GM18499 (cell line): ENCODE measurements around the gene RBFOX2.
"Not testable (repeated sequence)": the region's sequence is repeated elsewhere in the genome, so short reads cannot be mapped to it uniquely, and the experiment has no call there.

Experiments
- ATAC-seq: cut with Tn5 transposase; IDR thresholded peaks from one replicate; pipeline ENCODE4 v1.9.1; 2021; ENCODE audit warnings: moderate number of reproducible peaks; ENCODE audit not compliant: insufficient read depth, unreplicated experiment

The RBFOX2 gene

DNA sequence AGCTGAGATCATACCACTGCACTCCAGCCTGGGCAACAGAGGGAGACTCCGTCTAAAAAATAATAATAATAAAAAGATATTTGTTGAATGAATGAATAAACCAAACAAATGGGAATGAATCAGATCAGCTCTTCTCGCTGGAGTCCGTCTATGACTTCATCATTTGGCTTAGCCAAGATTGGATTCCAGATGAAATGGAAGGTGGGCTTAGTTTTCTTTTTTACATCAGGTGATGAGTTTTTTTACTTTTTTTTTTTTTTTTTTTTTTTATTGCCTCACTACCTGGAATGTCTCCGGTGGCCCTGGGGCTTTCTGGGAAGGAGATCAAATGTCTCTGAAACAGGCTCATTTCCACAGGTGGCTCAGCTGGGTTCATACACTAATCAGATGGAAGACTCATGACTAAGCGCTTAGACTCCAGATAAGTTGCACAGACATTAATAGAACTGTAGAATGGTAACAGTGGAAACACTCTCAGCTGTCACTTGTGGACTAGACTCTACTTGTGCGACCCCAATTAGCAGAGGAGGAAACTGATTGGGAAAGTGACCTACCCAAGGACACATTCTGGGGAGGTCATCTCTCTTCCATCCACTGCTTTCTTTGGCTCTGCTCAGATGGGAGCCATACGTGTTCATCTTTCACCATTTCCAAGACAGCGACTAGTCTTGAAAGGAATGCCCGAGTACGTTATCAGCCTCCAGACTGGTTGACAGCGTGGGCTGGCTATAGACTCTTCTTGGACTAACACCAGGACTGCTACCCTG, 20.5 kb upstream of the RBFOX2 start:
- ATAC-seq = no peak

DNA sequence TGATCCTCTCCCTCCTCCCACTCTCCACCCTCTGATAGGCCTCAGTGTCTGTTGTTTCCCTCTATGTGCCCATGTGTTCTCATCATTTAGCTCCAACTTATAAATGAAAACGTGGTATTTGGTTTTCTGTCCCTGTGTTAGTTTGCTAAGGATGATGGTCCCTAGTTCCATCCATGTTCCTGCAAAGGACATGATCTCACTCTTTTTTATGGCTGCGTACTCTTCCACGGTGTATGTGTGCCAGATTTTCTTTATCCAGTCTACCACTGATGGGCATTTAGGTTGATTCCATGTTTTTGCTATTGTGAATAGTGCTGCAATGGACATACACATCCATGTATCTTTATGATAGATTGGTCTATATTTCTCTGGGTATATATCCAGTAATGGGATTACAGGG, 15.9 kb upstream of the RBFOX2 start:
- ATAC-seq = not testable (repeated sequence)

GRCh38 chr22:36042240-36042639, 13.6 kb upstream of the RBFOX2 start:
- ATAC-seq = no peak

DNA sequence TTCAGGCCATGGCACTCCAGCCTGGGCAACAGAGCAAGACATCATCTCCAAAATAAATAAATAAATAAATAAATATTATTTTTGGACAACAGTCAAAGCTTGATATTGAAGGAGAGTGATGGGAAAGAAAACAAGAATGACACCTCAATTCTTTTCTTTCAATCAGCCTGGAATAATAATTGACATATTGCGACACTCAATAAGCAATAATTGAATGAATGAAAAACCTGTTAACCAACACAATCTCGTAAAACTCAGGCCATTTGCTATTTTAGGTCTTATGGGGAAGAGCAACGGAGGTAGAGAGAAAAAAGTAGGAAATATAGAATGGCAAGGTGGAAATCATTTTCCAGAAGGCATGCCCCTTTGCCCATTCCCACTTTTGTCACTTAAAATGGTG, 10.5 kb upstream of the RBFOX2 start:
- no peak for ATAC-seq

- ATAC-seq = no peak
These were observed 8.6 kb upstream of the RBFOX2 start for GRCh38 chr22:36037102-36037758.

- no peak for ATAC-seq
These were observed 7.6 kb upstream of the RBFOX2 start for GRCh38 chr22:36036167-36036624.

DNA sequence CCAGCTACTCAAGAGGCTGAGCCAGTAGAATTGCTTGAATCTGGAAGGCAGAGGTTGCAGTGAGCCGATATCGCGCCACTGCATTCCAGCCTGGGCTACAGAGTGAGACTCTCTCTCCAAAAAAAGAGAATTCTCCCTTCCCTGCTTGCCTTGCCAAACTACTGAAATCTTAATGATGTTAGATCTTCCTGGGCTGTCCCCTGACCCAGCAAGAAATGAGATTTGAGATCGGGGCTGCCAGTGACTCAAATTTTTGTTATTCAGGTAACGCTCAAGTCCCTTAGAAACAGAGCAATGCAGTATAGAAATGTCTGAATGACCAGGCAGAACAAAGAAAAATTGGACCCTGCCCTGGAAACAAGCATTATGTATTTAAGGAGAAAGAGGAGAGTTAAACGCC, 4.0 kb upstream of the RBFOX2 start:
- ATAC-seq = no peak

DNA sequence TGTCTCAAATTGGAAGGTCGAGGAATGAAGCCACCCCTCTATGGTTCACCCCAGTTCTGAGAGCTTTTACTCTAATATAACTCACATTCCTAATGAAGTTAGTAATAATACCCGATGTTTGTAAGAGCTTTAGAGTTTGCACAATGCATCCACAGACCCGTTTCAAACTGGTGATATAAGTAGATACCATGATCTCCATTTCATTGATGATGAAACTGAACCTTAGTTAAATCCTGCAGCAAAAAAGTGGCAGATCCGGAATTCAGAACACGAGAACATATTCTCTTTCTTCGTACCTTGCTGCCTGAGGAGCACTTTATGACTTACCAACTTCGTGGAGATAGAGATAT, 757 bp upstream of the RBFOX2 start:
- no peak for ATAC-seq

DNA sequence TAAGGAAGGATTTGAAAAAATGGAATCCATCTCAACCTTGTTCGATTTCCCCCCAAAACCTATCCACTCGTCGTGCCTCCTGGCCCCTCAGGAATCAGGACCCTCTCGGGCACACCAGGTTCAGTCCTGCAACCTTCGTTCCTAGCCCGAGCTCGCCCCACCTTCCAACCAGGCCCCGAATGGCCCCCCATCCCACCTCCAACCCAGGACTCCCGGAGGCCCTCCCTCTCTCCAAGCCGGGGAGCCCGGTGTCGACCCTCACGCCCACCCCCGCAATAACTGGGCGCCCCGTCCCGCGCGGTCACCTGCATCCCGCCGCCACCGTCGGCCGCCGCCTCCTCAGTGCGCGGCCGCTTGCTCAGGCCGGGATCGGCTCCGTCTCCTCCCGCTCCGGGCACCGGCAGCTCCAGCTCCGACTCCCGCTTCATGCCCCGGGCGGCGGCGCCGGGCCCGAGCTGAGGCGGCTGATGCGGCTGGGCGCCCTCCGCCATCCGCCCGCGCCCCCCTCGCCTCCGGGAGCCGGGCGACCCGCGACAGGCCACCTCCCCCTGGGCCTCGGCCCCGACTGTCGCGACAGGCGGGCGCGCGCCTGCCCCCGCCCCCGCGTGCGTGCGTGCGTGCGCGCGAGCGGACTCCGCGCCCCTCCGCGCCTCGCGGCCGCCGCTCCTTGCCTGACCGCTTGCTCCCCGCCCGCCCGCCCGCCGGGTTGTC, 534 bp downstream of the RBFOX2 start:
- ATAC-seq = no peak

DNA sequence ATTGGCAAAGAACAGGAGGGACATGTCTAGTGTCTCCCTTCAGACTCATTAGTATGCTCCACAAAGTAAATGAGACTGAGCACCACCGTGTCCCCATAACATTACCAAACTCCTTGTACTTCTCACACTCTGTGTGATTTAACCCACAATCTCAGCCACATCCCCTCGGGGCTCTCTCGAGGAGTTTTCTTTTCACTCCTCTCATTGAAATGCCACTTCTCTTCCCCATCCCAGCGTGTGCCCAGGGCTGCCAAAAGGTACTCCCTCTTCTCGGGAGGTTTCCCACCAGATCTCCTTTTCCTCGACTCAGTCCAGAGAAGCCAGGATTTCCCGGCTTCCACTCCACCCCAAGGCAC, 1.1 kb downstream of the RBFOX2 start:
- ATAC-seq = no peak

- no peak for ATAC-seq
These were observed 1.9 kb downstream of the RBFOX2 start for GRCh38 chr22:36026741-36027140.

DNA sequence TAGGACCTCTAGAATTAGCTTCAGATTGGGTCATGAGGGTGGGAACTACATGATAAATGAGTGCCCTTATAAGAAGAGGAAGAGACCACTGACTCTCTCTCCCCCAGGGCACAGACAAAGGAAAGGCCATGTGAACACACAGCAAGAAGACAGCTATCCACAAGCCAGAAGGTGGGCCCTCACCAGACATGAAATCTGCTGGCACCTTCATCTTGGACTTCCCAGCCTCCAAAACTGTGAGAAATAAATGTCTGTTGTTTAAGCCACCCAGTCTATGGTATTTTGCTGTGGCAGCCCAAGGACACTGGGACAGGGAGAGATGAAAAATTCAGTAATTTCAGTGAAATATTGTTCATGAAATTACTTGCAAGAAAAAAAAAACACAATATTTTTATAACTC, 5.9 kb downstream of the RBFOX2 start:
- ATAC-seq = no peak

DNA sequence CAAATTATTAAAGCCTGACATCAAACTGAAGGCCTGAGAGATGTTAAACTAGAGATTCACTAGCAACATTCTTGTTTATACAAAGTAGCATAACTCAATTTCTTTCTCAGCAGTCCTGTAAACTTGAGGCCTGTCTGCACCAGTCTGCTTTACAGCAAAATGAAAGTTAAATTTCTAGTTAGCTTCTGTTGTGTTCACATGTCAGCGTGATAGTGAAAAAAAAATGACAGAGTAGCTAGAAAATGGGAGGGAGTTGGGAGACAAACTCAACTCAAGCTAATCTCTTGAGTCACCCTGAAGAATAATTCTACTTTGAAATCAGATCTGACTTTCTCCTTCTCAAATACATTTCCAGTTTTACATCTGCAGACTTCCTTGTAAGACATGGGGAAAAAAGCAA, 6.5 kb downstream of the RBFOX2 start:
- no peak for ATAC-seq

DNA sequence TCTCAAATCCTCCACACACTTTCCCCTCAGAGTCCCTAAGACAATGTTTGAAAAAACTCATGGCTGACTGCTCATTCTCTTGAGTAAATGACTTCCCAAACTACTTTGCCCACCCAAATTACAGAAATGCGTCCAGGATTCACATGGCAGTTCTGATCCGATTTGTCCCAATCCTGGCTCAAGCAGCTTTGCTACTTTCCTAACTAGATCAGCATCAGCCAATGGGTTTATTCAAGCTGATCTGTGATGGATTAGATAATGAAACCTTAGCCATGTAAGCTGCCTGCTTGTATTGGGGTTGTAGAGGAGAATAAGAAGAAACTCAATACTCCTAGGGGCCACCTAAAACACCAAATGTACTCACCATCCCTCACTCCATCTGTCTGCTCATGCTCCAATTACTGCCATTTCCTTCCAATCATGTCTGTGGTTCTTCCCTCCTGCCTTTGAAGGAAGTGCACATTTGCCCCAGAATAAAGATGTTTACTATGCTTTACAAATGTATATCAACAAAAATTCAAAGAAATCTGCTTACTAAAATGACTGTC, 6.9 kb downstream of the RBFOX2 start:
- no peak for ATAC-seq

DNA sequence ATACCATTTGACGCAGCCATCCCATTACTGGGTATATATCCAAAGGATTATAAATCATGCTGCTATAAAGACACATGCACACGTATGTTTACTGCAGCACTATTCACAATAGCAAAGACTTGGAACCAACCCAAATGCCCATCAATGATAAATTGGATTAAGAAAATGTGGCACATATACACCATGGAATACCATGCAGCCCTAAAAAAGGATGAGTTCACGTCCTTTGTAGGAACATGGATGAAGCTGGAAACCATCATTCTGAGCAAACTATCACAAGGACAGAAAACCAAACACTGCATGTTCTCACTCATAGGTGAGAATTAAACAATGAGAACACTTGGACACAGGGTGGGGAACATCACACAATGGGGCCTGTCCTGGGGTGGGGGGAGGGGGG, 7.8 kb downstream of the RBFOX2 start:
- ATAC-seq = not testable (repeated sequence)

DNA sequence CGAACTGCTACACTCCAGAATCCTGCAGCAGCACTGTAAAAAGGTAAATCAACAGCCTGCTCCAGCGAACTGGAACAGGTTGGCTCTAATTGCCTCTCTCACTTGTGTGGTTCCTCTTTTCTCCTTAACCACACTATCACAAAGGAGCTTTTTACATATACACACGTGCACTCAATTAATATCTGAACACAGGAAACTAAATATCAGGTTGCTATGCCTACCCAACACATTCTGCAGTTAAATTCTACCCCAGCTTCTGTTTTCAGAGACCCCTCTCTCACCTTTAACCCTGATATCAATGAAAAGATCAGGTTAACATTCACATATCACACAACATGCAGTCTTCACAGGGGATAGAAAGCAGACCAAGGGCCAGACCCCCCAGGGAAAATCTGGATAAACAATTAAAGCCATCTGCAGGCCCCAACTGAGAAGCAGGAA, 11.0 kb downstream of the RBFOX2 start:
- no peak for ATAC-seq

DNA sequence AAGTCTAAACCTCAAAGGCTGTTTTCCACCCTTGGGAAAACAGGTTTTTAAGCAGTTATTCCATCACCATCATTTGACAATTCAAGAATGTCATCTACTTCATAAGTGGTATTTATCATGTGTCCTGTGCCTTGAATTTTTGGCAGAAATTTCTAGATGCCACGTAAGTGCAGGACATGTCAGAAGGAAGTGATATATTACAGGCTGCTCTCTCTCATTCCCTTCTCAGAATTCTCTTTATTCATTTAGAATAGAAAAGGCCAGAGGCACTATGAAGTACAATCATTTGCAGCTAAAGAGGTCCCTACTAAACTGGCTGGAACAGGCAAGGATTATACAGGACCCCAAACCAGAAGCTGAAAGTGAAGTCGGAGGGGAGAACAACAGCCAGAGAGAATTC, 11.9 kb downstream of the RBFOX2 start:
- ATAC-seq = no peak

DNA sequence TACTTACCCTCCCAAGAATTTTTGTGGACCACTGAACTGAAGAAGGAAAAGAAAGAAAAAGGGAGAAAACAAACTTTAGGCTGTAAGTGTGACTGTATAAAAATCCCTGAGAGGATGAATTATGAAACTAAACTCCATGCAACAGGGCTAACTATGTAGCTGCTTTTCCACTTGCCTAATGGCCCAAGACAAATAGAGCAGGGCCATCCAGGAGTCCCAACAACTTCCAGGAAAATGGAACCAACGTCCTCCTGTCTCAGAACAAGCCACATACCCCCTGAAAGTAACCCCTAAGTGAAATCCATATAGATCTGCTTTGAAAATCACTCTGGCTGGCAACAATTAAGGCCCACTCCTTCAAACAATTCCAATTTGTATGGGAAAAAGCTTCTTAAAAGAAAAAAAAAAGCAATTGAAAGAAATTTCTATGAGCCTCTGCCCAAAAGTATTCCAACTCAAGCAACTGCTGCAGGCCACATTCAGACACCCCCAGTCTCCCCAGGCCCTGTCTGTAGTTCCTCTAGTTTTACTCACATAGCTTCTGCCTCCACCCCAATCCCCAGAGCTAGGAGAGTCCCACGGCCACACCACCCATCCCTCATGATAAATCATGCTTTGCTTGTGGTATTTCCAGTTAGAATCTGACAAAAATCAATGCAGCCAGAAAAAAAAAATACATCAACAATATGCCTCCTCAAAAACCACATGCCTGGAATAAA, 12.7 kb downstream of the RBFOX2 start:
- no peak for ATAC-seq

GRCh38 chr22:36015155-36015810, 13.3 kb downstream of the RBFOX2 start:
- no peak for ATAC-seq

DNA sequence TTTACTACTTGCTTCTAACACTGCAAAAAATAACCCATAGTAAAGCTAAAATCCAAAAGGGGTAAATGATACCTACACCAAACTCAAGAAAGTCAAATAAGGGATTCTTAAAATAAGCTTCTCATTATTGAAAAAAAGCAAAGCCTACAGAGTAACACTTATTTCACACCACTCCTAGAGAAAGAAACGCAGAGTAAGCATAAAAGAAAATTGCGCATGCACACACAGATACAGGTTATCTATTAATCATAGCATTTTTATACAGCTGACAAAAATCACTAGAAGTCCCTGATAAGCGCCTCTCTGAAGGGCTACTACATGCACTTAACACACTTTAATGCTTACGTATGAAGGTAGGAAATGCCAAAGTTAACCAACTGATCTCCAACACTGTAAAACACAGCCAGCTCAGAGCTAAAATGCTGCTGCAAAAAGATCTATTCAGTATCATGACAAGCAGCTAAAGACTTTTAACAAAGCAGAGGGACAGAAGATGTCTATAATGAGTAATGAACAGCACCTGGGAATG, 14.0 kb downstream of the RBFOX2 start:
- ATAC-seq = no peak
